Activated T-helper 17 cell treated with anti-CD3 and anti-CD28 coated beads, Interleukin-2, amount 50 U/mL, for 72 hours (primary cell): ENCODE results near the gene AQP7. TPM values are rescaled to one million over a fixed set of nuclear protein-coding genes. Genes with fewer than 3 reads are reported as not detected.

Experiments
- ATAC-seq: fragments of 150-1000 bp; cut with Tn5 transposase; replicated peaks from 2 replicates; pipeline ENCODE4 v1.10.0; 2021; ENCODE audit warnings: mild to moderate bottlenecking, moderate library complexity
- H3K27ac Mint-ChIP-seq: one replicate; pipeline ENCODE4 v1.8.0; 2022; ENCODE audit warnings: mixed read lengths
- H3K27me3 Mint-ChIP-seq: one replicate; pipeline ENCODE4 v1.8.0; 2022; ENCODE audit warnings: mixed read lengths
- H3K36me3 Mint-ChIP-seq: one replicate; pipeline ENCODE4 v1.8.0; 2022; ENCODE audit warnings: low read depth, mild to moderate bottlenecking, mixed read lengths
- H3K4me1 Mint-ChIP-seq: one replicate; pipeline ENCODE4 v1.8.0; 2022; ENCODE audit warnings: mixed read lengths
- H3K4me3 Mint-ChIP-seq: one replicate; pipeline ENCODE4 v1.8.0; 2022; ENCODE audit warnings: mild to moderate bottlenecking, mixed read lengths
- H3K9me3 Mint-ChIP-seq: one replicate; pipeline ENCODE4 v1.8.0; 2022; ENCODE audit warnings: mixed read lengths
- total RNA-seq, 2 donors: library from RNA; stranded (reverse); gene quantifications; one replicate each; pipeline ENCODE4 v1.2.3, GENCODE V29; 2022

Gene AQP7
- total RNA-seq, 2 donors from 2014 or later, result 0.42 to 0.45 TPM

DNA sequence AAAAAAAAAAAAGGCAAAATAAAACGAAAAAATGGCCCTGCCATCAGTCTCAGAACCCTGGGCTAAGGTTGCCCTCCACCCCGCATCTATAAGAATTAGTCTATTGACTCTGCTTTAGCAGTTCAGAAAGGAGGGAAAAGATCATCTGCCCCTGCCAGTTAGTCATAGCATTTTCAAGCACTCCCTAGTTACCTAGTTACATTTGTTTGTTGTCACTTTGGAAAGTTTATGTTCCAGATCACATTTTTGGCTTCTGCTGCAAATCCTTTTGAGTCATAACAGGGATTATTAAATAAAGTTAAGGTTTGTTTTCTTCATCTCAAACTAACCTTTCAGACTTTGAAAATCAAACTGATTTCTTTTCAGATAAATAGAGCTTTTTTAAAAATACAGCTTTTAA lies 52.1 kb downstream of the AQP7 start:
- peaks cover 86% of the 10 kb centered on the region for H3K36me3 Mint-ChIP-seq
- peak; percentile 42 for ATAC-seq
- no peaks in the 10 kb centered on the region for H3K9me3 Mint-ChIP-seq
- H3K4me1 Mint-ChIP-seq, result peaks cover 11% of the 10 kb centered on the region
- no peaks in the 10 kb centered on the region for H3K27me3 Mint-ChIP-seq
- peak overlapping the region; percentile 44 for H3K27ac Mint-ChIP-seq
- no peak overlapping the region for H3K4me3 Mint-ChIP-seq

DNA sequence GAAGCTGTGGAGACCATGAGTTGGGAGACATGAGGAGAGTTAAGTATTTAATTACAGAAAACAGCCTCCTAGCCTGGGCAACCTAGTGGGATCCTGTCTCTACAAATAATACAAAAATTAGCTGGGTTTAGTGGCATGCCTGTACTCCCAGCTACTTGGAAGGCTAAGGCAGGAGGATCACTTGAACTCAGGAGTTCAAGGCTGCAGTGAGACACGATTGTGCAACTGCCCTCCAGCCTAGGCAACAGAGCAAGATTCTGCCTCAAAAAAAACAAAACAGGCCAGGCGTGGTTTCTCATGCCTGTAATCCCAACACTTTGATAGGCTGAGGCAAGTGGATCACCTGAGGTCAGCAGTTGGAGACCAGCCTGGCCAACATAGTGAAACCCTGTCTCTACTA lies 52.6 kb downstream of the AQP7 start:
- no peak overlapping the region for H3K4me3 Mint-ChIP-seq
- H3K27me3 Mint-ChIP-seq, result no peaks in the 10 kb centered on the region
- peaks cover 9% of the 10 kb centered on the region for H3K4me1 Mint-ChIP-seq
- H3K36me3 Mint-ChIP-seq, result peaks cover 86% of the 10 kb centered on the region
- no peak overlapping the region for H3K27ac Mint-ChIP-seq
- ATAC-seq, result no peak
- H3K9me3 Mint-ChIP-seq, result no peaks in the 10 kb centered on the region

DNA sequence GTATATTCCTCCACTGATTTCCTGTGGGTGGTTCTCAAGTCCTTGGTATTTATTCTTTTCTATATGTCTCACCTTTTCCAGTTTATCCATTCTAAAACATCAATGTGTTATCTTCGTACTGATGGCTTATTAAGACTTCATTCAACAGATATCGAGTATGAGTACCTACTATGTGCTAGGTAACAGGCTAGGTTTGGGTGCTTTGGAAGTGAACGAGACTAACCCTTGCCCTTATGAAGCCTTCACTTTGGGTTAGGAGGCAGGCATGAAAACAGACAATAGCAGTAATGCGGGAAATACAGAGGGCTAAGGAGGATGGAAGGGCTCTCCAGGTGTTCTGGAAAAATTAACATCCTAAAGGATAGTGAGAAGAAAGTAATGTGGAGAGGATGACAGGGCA lies 53.4 kb downstream of the AQP7 start:
- Mint-ChIP-seq H3K4me1 (peaks cover 7% of the 10 kb centered on the region), H3K27ac (peak overlapping the region; percentile 53), H3K4me3 (no peak overlapping the region), H3K36me3 (peaks cover 86% of the 10 kb centered on the region), H3K27me3 (no peaks in the 10 kb centered on the region), H3K9me3 (no peaks in the 10 kb centered on the region)
- no peak for ATAC-seq

DNA sequence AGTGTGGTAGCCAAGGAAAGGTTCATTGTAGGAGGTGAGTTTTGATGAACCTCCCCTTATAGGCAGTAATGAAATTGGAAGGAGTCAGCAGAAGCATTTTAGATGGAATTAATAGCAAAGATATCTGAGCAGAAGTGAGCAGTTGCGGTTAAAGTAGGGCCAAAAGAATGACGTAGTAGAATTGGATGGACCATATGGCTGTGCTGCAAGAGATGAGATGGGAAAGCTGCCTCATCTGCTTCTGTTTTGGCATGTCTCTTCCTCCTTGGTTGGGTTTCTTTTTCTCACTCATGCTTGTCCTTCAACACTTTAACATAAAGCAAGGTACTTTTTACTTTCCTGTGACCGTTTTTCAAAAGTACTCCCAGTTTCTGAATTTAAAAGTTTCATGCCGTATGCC lies 55.8 kb downstream of the AQP7 start:
- H3K27ac Mint-ChIP-seq, result peak overlapping the region; percentile 63
- no peak for ATAC-seq
- no peak overlapping the region for H3K4me3 Mint-ChIP-seq
- H3K27me3 Mint-ChIP-seq, result no peaks in the 10 kb centered on the region
- H3K36me3 Mint-ChIP-seq, result peaks cover 91% of the 10 kb centered on the region
- H3K4me1 Mint-ChIP-seq, result peaks cover 7% of the 10 kb centered on the region
- H3K9me3 Mint-ChIP-seq, result no peaks in the 10 kb centered on the region

DNA sequence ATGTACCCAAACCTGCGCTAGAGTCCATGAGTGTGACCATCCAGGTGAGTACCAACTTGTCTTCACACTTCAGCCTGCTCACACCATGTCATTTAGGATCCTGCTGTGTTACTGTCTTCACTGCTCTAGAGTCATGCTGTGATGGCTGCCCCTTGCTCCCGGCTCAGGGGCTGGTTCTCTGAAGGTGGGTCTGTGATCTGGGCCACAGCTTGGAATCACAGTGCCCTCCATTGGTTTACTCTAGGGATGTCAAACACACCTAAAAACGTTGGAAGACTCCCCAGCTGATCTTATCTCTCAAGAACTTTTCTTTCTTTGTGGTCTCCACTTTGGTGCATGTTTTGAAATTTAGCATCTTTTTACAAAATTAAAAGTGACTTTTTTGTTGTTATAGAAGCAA lies 58.2 kb downstream of the AQP7 start:
- Mint-ChIP-seq H3K4me3 (no peak overlapping the region), H3K9me3 (no peaks in the 10 kb centered on the region), H3K27me3 (no peaks in the 10 kb centered on the region), H3K36me3 (peaks cover 100% of the 10 kb centered on the region), H3K27ac (no peak overlapping the region), H3K4me1 (peaks cover 4% of the 10 kb centered on the region)
- ATAC-seq, result no peak

DNA sequence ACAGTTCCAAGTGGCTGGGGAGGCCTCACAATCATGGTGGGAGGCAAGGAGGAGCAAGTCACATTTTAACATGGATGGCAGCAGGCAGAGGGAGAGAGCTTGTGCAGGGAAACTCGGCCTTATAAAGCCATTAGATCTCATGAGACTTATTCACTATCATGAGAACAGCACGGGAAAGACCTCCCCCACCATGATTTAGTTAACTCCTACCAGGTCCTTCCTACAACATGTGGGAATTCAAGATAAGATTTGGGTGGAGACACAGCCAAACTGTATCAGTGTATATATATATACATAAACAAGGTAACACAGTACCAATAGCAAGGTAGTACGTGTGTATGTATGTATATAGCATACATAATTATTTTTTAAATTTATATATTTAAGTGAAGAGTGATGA lies 61.2 kb downstream of the AQP7 start:
- H3K4me1 Mint-ChIP-seq, result no peaks in the 10 kb centered on the region
- peaks cover 96% of the 10 kb centered on the region for H3K36me3 Mint-ChIP-seq
- no peak for ATAC-seq
- no peaks in the 10 kb centered on the region for H3K27me3 Mint-ChIP-seq
- H3K27ac Mint-ChIP-seq, result peak overlapping the region; percentile 4
- H3K9me3 Mint-ChIP-seq, result no peaks in the 10 kb centered on the region
- no peak overlapping the region for H3K4me3 Mint-ChIP-seq

DNA sequence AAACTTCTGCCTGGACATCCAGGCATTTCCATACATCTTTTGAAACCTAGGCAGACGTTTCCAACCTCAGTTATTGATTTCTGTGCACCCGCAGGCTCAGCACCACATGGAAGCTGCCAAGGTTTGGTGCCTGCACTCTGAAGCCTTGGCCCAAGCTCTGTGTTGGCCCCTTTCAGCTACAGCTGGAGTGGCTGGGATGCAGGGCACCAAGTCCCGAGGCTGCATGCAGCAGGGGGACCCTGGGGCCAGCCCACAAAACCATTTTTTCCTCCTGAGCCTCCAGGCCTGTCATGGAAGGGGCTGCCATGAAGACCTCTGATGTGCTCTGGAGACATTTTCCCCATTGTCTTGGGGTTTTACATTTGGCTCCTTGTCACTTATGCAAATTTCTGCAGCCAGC lies 62.2 kb downstream of the AQP7 start:
- no peaks in the 10 kb centered on the region for H3K27me3 Mint-ChIP-seq
- ATAC-seq, result no peak
- no peaks in the 10 kb centered on the region for H3K9me3 Mint-ChIP-seq
- H3K4me1 Mint-ChIP-seq, result no peaks in the 10 kb centered on the region
- H3K36me3 Mint-ChIP-seq, result peaks cover 96% of the 10 kb centered on the region
- no peak overlapping the region for H3K4me3 Mint-ChIP-seq
- H3K27ac Mint-ChIP-seq, result no peak overlapping the region

Other genes starting within 250 kb of the AQP7 start
- 10 to 100 TPM; 45.4 to 57.9 TPM for gene B4GALT1, start 235.2 kb downstream of the AQP7 start, total RNA-seq
- not detected for gene SPINK4, start 162.4 kb downstream of the AQP7 start, total RNA-seq
- gene BAG1, start 137.9 kb downstream of the AQP7 start, total RNA-seq, result 10 to 100 TPM; 41.2 to 95.2 TPM
- 10 to 100 TPM; 54.7 to 70.0 TPM for gene CHMP5, start 137.5 kb downstream of the AQP7 start, total RNA-seq
- 10 to 100 TPM; 32.0 to 56.5 TPM for gene NFX1, start 112.1 kb downstream of the AQP7 start, total RNA-seq
- gene AQP3, start 45.0 kb upstream of the AQP7 start, total RNA-seq, result 10 to 100 TPM; 37.3 to 72.5 TPM
- gene NOL6, start 71.4 kb upstream of the AQP7 start, total RNA-seq, result 10 to 100 TPM; 25.9 to 58.3 TPM
- 1 to 10 TPM; 2.9 to 9.7 TPM for gene ANKRD18B, start 121.7 kb upstream of the AQP7 start, total RNA-seq